HepG2 (cell line): ENCODE data around the gene SERINC2. TPM values are rescaled to one million over a fixed set of nuclear protein-coding genes. Genes with fewer than 3 reads are reported as not detected.

Experiments
- BORCS8-MEF2B ChIP-seq: sonication (generic); formaldehyde crosslinking; IDR thresholded peaks from 2 replicates; pipeline ENCODE4 v1.8.0; 2022; ENCODE audit warnings: mild to moderate bottlenecking, missing genetic modification reagents
- HDAC1 ChIP-seq: sonication (generic); formaldehyde crosslinking; IDR thresholded peaks from 2 replicates; pipeline ENCODE4 v1.5.1; 2020; ENCODE audit warnings: mild to moderate bottlenecking, missing genetic modification reagents
- ISL2 ChIP-seq: sonication (generic); formaldehyde crosslinking; IDR thresholded peaks from 2 replicates; pipeline ENCODE4 v1.5.0; 2020; ENCODE audit warnings: missing genetic modification reagents
- REXO4 ChIP-seq: sonication (generic); formaldehyde crosslinking; IDR thresholded peaks from 2 replicates; pipeline ENCODE4 v1.8.0; 2022; ENCODE audit warnings: missing genetic modification reagents, mild to moderate bottlenecking, borderline replicate concordance
- SALL1 ChIP-seq: sonication (generic); formaldehyde crosslinking; IDR thresholded peaks from 2 replicates; pipeline ENCODE4 v1.8.0; 2022; ENCODE audit warnings: mild to moderate bottlenecking, missing genetic modification reagents
- SNAPC2 ChIP-seq: sonication (generic); formaldehyde crosslinking; IDR thresholded peaks from 2 replicates; pipeline ENCODE4 v1.8.1; 2022; ENCODE audit warnings: mild to moderate bottlenecking, missing genetic modification reagents
- SOX6 ChIP-seq, 2 experiments: fragments of 450-650 bp in 1 of 2; sonication (generic) in 1 of 2; formaldehyde crosslinking in 1 of 2; IDR thresholded peaks; 2 replicates each; pipeline versions ENCODE4 v1.4.0 to v1.6.1; 2017 to 2020; ENCODE audit warnings: antibody characterized with exemption in 1 of 2, mild to moderate bottlenecking in 1 of 2, missing genetic modification reagents in 1 of 2
- SP4 ChIP-seq: sonication (generic); formaldehyde crosslinking; IDR thresholded peaks from 2 replicates; pipeline ENCODE4 v1.8.1; 2023; ENCODE audit warnings: mild to moderate bottlenecking, missing genetic modification reagents
- TOE1 ChIP-seq: sonication (generic); formaldehyde crosslinking; IDR thresholded peaks from 2 replicates; pipeline ENCODE4 v1.4.0; 2020; ENCODE audit warnings: mild to moderate bottlenecking, missing genetic modification reagents
- ZNF331 ChIP-seq: sonication (generic); formaldehyde crosslinking; IDR thresholded peaks from 2 replicates; pipeline ENCODE4 v1.4.0; 2020; ENCODE audit warnings: missing genetic modification reagents
- ZNF609 ChIP-seq: sonication (generic); formaldehyde crosslinking; IDR thresholded peaks from 2 replicates; pipeline ENCODE4 v1.4.0; 2020; ENCODE audit warnings: mild to moderate bottlenecking, missing genetic modification reagents, borderline replicate concordance
- ZNF629 ChIP-seq: sonication (generic); formaldehyde crosslinking; conservative IDR thresholded peaks from 2 replicates; pipeline ENCODE4 v1.5.0; 2020; ENCODE audit warnings: missing genetic modification reagents
- ZNF646 ChIP-seq: sonication (generic); formaldehyde crosslinking; IDR thresholded peaks from 2 replicates; pipeline ENCODE4 v1.9.0; 2021; ENCODE audit warnings: mild to moderate bottlenecking, missing genetic modification reagents
- ZNF800 ChIP-seq: sonication (generic); formaldehyde crosslinking; IDR thresholded peaks from 2 replicates; pipeline ENCODE4 v1.4.0; 2020; ENCODE audit warnings: missing genetic modification reagents
- ZSCAN25 ChIP-seq: sonication (generic); formaldehyde crosslinking; IDR thresholded peaks from 2 replicates; pipeline ENCODE4 v1.8.0; 2022; ENCODE audit warnings: mild to moderate bottlenecking, missing genetic modification reagents
- polyA plus RNA-seq, 8 experiments: library from polyadenylated mRNA; depleted of rRNA in 3 of 8; stranded (reverse) in 7 of 8; unstranded in 1 of 8; fragments of >200 nt; fragmentation: Illumina TruSeq in 4 of 8; extraction: Trizol in 4 of 8; gene quantifications; 2 replicates each; pipeline versions ENCODE4 v1.2.1 to v1.2.3, GENCODE V29; 2011 to 2016; ENCODE audit warnings: low read depth in 4 of 8, missing spikeins in 1 of 8, mixed read lengths in 1 of 8; ENCODE audit not compliant: insufficient read depth in 1 of 8
- total RNA-seq, 5 experiments: library from RNA; depleted of rRNA; stranded (reverse); fragments of >200 nt; fragmentation: Illumina TruSeq; extraction: Trizol; gene quantifications; 2 replicates each; pipeline ENCODE4 v1.2.3, GENCODE V29; 2016; ENCODE audit warnings: low read depth in 1 of 5

Gene SERINC2
- total and polyA plus RNA-seq, 2 of the 13 experiments (the other 11 are each of a cell fraction or from before 2014, with no cell fraction given) = 4.8 to 126 TPM

GRCh38 chr1:31441073-31441472 lies 28.1 kb downstream of the SERINC2 start (continued):
- TF ChIP-seq ZNF646 (CRISPR knock-in tag) (no peak), ZNF331 (no peak), ZNF609 (CRISPR knock-in tag) (peak; percentile 44; the same call in 1 of the 2 replicates), REXO4 (CRISPR knock-in tag) (no peak), HDAC1 (0 out of 2 replicates have a peak, but pooled peaks have one; percentile 30), ZSCAN25 (no peak; the same call in 1 of the 2 replicates), ISL2 (CRISPR knock-in tag) (peak; percentile 15; the same call in 1 of the 2 replicates), BORCS8-MEF2B (CRISPR knock-in tag) (no peak), ZNF800 (peak; percentile 26; the same call in 1 of the 2 replicates), SP4 (no peak), ZNF629 (CRISPR knock-in tag) (no peak), TOE1 (CRISPR knock-in tag) (no peak), SNAPC2 (CRISPR knock-in tag) (no peak), SOX6 (IDR thresholded peaks at IDR 0.05) (no peak), SOX6 (CRISPR knock-in tag; IDR thresholded peaks at IDR 0.05) (peak; percentile 31; the same call in 1 of the 2 replicates), SALL1 (CRISPR knock-in tag) (peak; percentile 34; the same call in 1 of the 2 replicates)
